ENCODE measurements around the gene POLD1.
"Not testable (repeated sequence)": the region's sequence is repeated elsewhere in the genome, so short reads cannot be mapped to it uniquely, and the experiment has no call there.

POLD1 gene

DNA sequence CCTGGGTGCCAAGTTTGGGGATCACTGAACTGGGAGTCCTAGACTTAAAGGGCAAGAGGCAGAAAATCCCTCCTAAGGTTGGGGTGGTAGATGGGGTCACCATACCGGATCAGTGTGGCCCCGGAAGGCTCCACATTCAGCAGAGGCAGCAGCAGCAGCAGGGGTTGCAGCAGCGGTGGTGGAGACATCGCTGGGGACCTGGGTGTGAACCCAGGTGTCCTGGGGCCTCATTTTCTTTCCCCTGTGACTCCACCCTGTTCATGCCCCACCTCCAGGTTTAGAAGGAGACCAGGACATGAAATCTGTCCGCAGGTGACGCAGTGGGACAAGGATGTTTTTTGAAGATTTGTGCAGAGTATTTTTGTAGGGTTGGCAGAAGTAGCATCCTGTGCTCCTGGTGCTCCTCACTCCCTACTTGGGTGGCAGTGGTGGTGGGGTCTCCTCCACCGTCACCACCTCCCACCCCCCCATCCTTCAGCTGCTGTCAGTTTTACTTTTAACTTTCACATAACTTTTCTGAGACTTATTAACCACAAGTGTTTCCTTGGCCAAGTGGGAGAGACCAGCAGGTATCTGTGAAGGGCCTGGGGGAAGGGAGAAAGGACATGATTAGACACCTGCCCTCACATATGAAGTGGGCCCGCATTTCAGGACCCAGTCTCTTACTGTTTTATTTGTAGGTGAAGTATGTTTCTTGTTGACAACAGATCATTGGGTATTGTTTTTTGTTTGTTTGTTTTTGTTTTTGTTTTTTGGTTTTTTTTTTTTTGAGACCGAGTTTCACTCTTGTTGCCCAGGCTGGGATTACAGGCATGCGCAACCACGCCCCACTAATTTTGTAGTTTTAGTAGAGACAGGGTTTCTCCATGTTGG lies 18.5 kb upstream of the POLD1 start, which contains the start of gene NAPSA:
Gene NAPSA (minus strand): TSS at position 206 of the 873 bp plus-strand sequence. CDS start 18 bp downstream, at position 188.
- DNase-seq (ENCODE audit: low read depth): no peak

DNA sequence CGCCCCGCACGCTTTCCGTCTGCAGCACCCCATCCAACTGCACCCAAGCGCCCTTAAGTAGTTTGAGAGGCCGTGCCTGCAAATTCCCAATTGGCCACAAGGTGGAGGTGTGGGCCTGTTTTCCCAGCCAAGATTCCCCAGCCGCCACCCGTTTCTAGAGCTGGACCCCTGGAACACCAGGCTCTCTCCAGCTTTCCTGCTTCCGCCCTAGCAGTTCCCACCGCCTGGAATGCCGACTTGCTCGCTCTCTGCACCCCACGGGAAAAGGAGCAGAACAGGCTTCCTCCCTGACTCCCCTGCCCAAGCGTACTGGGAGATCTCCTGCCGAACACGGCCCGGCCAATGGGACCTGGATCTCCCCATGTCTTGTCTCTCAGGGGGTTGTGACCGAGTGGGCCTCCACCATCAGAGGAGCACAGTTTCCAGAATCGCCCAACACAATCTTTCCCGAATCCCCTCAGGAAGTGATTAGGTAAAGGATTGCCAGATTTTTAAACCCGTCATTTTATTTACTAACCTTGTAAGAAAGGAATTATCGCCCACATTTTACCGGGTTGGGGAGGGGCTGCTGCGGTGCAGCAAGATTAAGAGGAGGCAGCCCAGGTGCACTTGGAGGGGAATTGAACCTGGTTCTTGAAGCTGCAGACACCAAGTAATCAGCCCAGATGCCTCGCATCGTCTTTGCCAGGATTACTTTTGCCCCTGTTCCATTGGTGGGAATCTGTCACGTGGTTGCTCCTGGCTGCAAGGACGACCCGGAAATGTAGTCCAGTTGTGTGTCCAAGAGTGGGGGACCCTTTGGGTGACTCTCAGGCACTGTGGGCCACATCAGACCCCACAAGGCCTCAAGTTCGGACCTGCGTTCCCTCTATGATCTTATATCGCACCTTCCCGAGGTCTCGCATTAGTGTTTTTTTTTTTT lies 15.2 kb upstream of the POLD1 start:
- DNase-seq (ENCODE audit: low read depth): peak; percentile 61

DNA sequence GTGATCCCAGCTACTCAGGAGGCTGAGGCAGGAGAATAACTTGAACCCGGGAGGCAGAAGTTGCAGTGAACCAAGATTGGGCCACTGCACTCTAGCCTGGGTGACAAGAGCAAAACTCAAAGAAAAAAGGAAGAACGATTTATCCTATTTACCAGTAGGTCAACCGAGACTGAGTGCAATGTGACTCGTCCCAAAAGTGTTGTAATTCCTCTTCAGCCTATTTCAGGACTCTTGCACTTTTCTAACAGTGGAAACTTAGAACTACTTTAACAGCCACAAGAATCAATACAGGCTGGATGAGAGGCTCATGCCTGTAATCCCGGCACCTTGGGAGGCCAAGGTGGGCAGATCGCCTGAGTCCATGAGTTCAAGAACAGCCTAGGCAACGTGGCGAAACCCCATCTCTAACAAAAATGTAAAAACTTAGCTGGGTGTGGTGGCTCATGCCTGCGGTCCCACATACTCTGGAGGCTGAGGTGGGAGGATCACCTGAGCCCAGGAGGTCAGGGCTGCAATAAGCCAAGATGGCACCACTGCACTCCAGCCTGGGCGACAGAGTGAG lies 12.2 kb upstream of the POLD1 start:
- no peak for DNase-seq (ENCODE audit: low read depth)

DNA sequence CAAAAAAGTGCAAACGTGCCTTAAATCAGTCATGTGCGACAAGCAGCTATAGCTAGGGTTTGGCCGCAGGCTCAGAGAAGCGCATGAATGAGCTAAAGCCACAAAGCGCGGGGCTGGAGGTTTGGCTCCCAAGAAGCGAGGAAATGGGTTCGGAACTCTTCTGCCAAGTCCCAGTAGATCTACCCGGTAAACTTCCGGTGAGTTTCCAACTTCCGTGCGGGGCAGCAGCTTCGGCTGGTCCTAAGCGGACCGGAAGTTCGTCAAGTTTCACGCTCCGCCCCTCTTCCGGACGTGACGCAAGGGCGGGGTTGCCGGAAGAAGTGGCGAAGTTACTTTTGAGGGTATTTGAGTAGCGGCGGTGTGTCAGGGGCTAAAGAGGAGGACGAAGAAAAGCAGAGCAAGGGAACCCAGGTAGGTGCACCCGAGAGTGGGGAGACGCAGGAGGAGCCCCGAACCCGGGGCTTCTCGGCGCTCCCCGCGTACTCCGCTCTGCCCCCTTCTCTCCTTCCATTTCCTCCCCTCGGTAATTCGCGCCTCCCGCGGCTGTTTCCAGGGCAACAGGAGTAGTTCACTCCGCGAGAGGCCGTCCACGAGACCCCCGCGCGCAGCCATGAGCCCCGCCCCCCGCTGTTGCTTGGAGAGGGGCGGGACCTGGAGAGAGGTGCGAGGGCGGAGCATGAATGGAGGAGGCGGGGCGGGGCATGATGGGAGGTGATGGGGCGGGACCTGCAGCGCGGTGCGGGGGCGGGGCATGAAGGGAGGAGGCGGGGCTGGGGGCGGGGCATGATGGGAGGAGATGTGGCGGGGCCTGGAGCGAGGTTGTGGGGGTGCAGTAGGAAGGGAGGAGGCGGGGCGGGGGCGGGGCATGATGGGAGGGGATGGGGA lies 7.7 kb upstream of the POLD1 start, which contains the start of gene NR1H2:
Gene NR1H2 (plus strand): TSS at position 292 of the 885 bp plus-strand sequence. CDS start 1,149 bp downstream, outside the sequence.
- DNase-seq (ENCODE audit: low read depth): peak; percentile 89

DNA sequence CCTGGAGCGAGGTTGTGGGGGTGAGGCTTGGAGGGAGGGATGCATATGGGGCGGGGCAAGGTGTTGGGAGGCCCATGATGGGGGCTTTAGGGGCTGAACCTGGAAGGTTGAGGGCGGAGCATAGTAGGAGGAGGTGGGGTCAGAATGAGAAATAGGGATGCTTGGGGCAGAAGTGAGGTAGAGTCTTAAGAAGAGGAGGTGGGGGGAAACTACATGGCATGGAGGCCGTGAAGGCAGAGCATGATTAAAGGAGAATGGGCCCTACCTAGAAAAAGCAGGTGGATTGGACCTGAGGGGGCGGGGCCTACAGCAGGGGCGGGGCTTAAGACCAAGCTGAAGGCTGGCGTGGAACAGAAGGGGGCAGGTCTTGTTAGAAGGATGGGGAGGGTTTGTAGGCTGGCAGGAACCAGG lies 7.1 kb upstream of the POLD1 start:
- no peak for DNase-seq (ENCODE audit: low read depth)

DNA sequence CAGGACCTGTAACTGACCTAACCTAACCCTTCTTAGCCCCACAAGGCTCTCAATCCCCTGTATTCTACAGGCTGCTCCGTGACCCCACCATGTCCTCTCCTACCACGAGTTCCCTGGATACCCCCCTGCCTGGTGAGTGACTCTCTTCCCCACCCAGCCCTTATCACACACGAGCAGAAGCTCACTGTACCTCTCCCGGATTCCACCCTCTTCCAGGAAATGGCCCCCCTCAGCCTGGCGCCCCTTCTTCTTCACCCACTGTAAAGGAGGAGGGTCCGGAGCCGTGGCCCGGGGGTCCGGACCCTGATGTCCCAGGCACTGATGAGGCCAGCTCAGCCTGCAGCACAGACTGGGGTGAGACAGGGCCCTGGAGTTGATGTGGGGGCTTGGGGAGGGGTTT lies 6.6 kb upstream of the POLD1 start:
- no peak for DNase-seq (ENCODE audit: low read depth)

DNA sequence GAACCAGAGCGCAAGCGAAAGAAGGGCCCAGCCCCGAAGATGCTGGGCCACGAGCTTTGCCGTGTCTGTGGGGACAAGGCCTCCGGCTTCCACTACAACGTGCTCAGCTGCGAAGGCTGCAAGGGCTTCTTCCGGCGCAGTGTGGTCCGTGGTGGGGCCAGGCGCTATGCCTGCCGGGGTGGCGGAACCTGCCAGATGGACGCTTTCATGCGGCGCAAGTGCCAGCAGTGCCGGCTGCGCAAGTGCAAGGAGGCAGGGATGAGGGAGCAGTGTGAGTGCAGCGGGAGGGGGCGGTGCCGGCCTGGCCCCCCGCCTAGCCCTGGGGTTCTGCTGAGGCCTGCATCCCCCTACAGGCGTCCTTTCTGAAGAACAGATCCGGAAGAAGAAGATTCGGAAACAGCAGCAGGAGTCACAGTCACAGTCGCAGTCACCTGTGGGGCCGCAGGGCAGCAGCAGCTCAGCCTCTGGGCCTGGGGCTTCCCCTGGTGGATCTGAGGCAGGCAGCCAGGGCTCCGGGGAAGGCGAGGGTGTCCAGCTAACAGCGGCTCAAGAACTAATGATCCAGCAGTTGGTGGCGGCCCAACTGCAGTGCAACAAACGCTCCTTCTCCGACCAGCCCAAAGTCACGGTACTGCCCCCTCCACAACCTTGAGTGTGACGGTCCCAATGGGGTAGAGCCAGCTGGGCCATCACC lies 5.8 kb upstream of the POLD1 start:
- no peak for DNase-seq (ENCODE audit: low read depth)

DNA sequence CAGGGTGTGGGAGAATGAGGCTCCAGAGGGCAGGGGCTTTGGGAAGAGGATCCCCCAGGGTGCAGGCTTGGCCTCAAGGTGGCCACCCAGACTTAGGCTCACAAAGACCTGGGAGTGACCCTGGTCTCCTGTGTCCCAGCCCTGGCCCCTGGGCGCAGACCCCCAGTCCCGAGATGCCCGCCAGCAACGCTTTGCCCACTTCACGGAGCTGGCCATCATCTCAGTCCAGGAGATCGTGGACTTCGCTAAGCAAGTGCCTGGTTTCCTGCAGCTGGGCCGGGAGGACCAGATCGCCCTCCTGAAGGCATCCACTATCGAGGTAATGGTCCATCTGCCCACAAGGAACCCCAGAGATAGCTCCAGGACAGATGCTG lies 5.3 kb upstream of the POLD1 start:
- DNase-seq (ENCODE audit: low read depth): no peak

DNA sequence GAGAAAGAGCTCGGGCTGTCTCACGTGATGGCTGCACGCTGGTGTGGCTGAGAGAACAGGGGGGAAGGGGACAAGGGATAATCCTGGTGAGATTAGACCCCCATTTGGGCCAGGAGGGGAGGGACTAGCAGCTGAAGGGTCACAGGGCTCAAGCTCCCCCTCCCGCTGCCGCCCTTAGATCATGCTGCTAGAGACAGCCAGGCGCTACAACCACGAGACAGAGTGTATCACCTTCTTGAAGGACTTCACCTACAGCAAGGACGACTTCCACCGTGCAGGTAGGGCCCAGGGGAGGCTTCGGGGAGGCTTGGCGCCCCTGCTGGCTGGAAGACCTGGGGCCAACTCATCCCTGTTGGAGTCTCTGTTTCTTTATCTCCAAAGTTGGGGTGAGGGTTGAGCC lies 4.5 kb upstream of the POLD1 start:
- DNase-seq (ENCODE audit: low read depth): no peak

DNA sequence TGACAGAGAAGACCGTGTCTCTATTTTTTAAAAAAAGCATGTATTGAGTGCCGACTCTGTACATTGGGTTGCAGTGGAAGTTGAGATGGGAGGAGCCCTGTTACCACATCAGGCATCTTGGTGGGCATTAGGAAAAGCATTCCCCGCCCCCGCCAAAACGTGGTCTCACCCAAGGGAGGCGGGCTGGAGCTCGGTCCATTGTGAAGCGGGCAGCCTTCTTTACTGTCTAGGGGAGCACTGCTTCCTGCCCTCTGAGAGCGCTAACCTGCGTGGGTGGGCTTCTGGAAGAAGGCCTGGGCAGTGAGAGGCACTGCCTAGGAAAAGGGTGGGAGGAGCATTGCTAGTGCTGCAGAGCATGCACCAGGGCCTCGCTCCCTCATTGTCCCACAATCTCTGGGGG lies 4.0 kb upstream of the POLD1 start:
- no peak for DNase-seq (ENCODE audit: low read depth)

DNA sequence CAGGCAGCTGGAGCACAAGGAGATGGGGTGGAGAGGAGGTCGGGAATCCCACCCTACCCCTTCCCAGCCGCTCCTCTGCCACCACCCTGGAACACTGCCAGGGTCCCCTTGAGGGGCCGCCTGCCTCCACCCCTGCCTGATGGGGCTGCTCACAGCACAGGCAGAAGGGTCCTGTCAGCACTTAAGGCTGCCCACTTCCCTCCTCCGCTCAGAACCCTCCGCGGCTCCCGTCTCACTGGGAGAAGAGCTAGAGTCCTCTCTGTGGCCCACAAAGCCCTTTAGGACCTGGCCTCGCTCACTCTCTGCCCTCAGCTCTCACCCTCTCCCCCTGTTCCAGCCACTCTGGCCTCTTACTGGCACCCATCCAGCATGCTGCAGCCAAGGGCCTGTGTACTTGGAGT lies 3.4 kb upstream of the POLD1 start:
- DNase-seq (ENCODE audit: low read depth): no peak

DNA sequence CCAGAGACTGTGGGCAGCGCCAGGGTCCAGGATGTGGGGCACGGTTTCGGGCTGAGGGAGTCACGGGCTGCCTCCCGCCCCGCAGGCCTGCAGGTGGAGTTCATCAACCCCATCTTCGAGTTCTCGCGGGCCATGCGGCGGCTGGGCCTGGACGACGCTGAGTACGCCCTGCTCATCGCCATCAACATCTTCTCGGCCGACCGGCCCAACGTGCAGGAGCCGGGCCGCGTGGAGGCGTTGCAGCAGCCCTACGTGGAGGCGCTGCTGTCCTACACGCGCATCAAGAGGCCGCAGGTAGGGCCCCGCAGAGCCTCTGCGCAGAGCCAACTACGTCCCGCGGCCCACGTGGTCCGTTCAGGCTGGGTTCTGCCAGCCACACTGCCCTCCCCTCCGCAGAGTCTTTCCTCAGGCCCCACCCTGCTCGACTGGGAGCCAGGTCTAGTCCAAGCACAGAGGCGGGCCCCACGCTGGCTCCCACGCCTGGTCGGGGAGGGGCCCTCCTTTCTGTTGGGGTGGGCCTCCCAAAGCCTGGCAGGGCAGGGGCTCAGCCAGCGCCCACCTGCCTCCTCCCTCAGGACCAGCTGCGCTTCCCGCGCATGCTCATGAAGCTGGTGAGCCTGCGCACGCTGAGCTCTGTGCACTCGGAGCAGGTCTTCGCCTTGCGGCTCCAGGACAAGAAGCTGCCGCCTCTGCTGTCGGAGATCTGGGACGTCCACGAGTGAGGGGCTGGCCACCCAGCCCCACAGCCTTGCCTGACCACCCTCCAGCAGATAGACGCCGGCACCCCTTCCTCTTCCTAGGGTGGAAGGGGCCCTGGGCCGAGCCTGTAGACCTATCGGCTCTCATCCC lies 2.0 kb upstream of the POLD1 start:
- DNase-seq (ENCODE audit: low read depth): no peak

DNA sequence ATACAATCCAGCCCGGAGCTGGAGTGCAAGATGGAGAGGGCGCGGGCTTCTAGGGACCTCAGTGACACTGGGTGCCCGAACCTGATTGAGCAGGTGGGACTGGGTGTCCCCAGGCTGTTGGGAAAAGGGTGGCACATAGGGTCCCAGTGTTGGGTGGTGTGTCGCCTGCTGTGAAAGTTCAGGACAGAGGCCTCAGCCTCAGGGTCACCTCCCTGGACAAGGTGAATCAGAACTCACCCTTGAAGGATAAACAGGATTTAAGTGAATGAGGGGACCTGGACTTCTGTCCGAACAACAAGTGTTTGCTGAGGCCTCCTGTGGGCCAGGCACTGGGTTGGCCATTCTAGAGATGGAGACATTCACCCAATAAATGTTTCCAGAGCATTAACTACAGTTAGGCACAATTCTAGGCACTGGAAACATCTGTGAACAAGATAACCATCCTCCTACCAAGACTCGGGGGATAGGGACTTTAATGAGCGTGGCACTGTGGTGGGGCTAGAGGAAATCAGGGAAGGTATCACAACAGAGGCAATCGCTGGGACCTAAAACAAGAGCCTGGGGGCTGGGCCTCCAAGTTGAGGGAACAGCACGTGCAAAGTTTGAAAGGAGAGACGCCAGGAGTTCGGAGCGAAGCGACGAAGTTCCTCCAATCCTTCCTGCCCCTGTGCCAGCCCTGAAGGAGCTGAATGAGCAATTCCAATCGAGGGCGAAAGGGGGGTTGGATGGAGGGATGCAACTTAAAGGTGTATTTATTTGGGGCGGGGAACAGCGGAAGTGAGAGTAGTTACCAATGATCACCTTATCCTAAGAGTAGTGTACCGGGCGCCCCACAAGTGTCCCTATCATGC lies 921 bp upstream of the POLD1 start:
- DNase-seq (ENCODE audit: low read depth): no peak

DNA sequence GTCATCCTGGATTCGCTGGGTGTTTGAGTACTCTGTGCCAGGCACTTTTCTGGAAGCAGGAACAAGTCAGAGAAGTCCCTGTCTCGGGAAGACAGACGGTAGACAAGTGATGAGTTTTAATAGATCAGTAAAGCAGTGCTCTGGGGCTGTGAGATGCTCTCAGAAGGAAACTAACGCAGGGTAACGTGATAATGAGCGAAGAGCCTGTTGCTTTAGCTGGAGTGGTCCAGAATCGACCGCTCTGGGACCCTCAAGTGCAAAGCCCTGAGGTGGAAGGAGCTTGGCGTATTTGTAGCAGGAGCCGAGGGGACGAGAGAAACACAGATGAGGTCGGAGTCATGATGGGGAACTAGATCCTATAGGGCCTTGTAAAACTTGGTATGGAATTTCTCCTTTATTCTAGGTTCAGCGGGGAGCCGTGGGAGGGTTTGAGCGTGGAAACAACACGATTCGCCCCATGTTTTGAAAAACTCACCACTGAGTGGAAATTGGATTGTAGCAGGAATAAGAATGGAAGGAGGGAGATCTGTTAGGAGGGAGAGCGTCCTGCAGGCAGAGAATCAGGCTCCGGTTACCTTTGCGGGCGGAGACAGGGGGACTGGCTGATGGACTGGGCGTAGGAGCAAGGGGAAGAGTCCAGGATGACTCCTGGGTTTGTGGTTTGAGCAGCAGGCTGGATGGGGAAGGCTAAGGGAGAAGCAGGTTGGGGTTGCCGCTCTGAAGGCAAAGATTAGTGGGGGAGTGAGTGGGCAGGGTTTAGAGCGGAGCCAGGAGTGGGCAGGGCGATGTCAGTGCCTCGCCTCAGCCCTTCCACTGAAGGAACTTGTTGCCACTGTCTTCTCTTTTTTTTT lies 763 bp downstream of the POLD1 start:
- DNase-seq (ENCODE audit: low read depth): no peak

DNA sequence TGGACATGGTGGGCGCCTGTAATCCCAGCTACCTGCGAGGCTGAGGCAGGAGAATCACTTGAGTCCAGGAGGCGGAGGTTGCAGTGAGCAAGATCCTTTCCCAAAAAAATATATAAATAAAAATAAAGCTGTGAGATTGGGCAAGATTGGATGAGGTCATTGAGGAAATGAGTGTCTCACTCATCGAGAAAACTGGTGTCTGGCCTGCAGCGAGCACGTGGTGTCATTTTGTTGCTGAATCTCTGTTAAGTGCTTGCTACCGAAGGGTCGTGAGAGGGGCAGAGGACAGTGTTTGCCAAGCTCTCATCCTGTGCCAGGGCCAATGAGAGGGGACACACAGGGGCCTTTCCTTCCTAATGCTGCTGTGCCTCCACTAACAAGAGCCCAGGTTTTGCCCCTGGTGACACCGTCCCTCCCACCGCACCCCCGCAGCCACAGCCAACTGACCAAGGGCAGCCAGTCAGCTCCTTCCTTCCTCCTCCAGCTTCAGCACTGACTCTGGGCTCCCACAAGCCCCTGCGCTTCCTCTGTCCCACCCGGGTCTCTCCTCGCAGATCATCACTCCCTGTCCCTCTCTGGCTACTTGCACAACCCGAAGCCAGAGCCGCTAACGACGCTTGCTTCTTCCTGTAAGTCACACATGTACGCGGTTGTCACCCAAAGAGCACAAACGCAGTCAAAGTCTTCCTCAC lies 3.2 kb downstream of the POLD1 start:
- no peak for DNase-seq (ENCODE audit: low read depth)

DNA sequence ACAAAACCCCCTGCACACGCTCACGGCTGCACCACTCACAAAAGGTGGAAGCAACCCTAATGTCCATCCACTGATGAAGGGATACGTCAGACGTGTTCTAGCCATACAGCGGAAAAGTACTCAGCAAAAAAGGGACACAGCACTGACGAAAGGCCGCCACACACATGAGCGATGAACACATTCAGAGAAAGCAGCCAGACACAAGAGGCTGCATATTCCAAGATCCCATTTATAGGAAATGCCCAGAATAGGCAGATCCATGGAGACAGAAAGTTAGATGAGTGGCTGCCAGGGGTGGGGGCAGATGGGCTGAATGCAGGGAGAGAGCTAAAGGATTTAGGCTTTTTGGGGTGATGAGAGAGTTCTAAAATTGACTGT lies 3.7 kb downstream of the POLD1 start:
- DNase-seq (ENCODE audit: low read depth): no peak

DNA sequence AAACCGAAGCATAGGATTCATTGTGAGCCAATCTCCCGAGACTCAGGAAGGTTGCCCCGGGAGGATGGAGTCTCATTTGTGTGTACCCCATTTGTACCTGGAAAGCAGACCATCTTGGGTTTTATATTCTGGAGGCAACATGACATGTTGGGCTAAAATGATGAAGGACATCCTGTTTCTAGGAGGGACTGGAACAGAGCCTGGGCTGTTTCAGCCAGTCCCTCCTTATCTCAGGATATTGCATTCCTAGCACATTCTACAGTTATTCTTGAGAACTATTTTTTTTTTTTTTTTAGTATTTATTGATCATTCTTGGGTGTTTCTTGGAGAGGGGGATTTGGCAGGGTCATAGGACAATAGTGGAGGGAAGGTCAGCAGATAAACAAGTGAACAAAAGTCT lies 6.1 kb downstream of the POLD1 start:
- not testable (repeated sequence) for DNase-seq (ENCODE audit: low read depth)

All from activated T-helper 9 cell treated with anti-CD3 and anti-CD28 coated beads, Interleukin-2, amount 50 U/mL, for 16 hours (primary cell).